Glutamatergic neuron (in vitro differentiated cells): Measurements from ENCODE around the gene DUS1L. TPM values are rescaled to one million over a fixed set of nuclear protein-coding genes. Genes with fewer than 3 reads are reported as not detected.

Experiments
- DNase-seq: peaks from one replicate; pipeline ENCODE4 v3.0.0; 2022
- H3K27ac Mint-ChIP-seq: one replicate; pipeline ENCODE4 v1.8.0; 2020; ENCODE audit warnings: mild to moderate bottlenecking, mixed read lengths, inconsistent platforms; ENCODE audit not compliant: unreplicated experiment
- H3K27me3 Mint-ChIP-seq: one replicate; pipeline ENCODE4 v1.8.0; 2020; ENCODE audit warnings: mild to moderate bottlenecking, moderate library complexity, mixed read lengths, inconsistent platforms; ENCODE audit not compliant: unreplicated experiment
- H3K36me3 Mint-ChIP-seq: one replicate; pipeline ENCODE4 v1.8.0; 2020; ENCODE audit warnings: mild to moderate bottlenecking, mixed read lengths, inconsistent platforms; ENCODE audit not compliant: unreplicated experiment
- H3K4me1 Mint-ChIP-seq: one replicate; pipeline ENCODE4 v1.8.0; 2020; ENCODE audit warnings: mild to moderate bottlenecking, low read depth, mixed read lengths, inconsistent platforms; ENCODE audit not compliant: unreplicated experiment
- H3K4me3 Mint-ChIP-seq: one replicate; pipeline ENCODE4 v1.8.0; 2020; ENCODE audit warnings: mild to moderate bottlenecking, mixed read lengths, inconsistent platforms; ENCODE audit not compliant: unreplicated experiment
- H3K9me3 Mint-ChIP-seq: one replicate; pipeline ENCODE4 v1.8.0; 2020; ENCODE audit warnings: mild to moderate bottlenecking, moderate library complexity, mixed read lengths, inconsistent platforms; ENCODE audit not compliant: unreplicated experiment
- CTCF ChIP-seq: fragments of 200-600 bp; sonication (generic); IDR thresholded peaks from one replicate; pipeline ENCODE4 v1.5.0; 2021; ENCODE audit not compliant: partially characterized antibody, unreplicated experiment
- total RNA-seq: library from RNA; stranded (reverse); fragmentation: NEBNext Ultra II Directional; extraction: Animal tissue kit (Norgen Biotek cat#: 25700); gene quantifications from one replicate; pipeline ENCODE4 v1.2.1, GENCODE V29; 2021; ENCODE audit not compliant: unreplicated experiment

Gene DUS1L
- total RNA-seq, 1 donor from 2014 or later = 122 TPM

GRCh38 chr17:82022310-82022980 is 43.2 kb downstream of the DUS1L start, which contains the start of gene CENPX:
Gene CENPX, minus strand, starts transcription at chr17:82022878. Its CDS starts 17 bp downstream, at chr17:82022861.
- TF ChIP-seq CTCF = no peak
- Mint-ChIP-seq H3K4me3 (peak within 1 kb of the TSS; percentile 86), H3K27me3 (peaks cover 9% of the 10 kb centered on the region), H3K9me3 (peaks cover 3% of the 10 kb centered on the region), H3K27ac (peak within 1 kb of the TSS; percentile 38), H3K36me3 (no peaks in the 10 kb centered on the region), H3K4me1 (peaks cover 7% of the 10 kb centered on the region)
- no peak for DNase-seq

- Mint-ChIP-seq H3K27ac (peak overlapping the region; percentile 38), H3K4me3 (peak overlapping the region; percentile 86), H3K27me3 (peaks cover 9% of the 10 kb centered on the region), H3K4me1 (peaks cover 7% of the 10 kb centered on the region), H3K36me3 (no peaks in the 10 kb centered on the region), H3K9me3 (peaks cover 3% of the 10 kb centered on the region)
- no peak for DNase-seq
- no peak for TF ChIP-seq CTCF
Measured at GRCh38 chr17:82021900-82022309, 43.7 kb downstream of the DUS1L start.

- peaks cover 7% of the 10 kb centered on the region for H3K4me1 Mint-ChIP-seq
- TF ChIP-seq CTCF = peak; percentile 22
- H3K9me3 Mint-ChIP-seq = peaks cover 3% of the 10 kb centered on the region
- DNase-seq = peak; percentile 79
- no peaks in the 10 kb centered on the region for H3K36me3 Mint-ChIP-seq
- peaks cover 7% of the 10 kb centered on the region for H3K27me3 Mint-ChIP-seq
- H3K27ac Mint-ChIP-seq = peak overlapping the region; percentile 22
- H3K4me3 Mint-ChIP-seq = peak overlapping the region; percentile 86
Measured at GRCh38 chr17:82021107-82021899, 44.3 kb downstream of the DUS1L start.

- no peak for TF ChIP-seq CTCF
- H3K27me3 Mint-ChIP-seq = peaks cover 7% of the 10 kb centered on the region
- no peak for DNase-seq
- H3K4me3 Mint-ChIP-seq = no peak overlapping the region
- H3K9me3 Mint-ChIP-seq = peaks cover 3% of the 10 kb centered on the region
- H3K27ac Mint-ChIP-seq = no peak overlapping the region
- H3K36me3 Mint-ChIP-seq = no peaks in the 10 kb centered on the region
- H3K4me1 Mint-ChIP-seq = peaks cover 7% of the 10 kb centered on the region
Measured at GRCh38 chr17:82020572-82021106, 45.0 kb downstream of the DUS1L start.
